ENCODE results near the gene ENTPD2.
"Not testable (repeated sequence)": the region's sequence is repeated elsewhere in the genome, so short reads cannot be mapped to it uniquely, and the experiment has no call there.

ENTPD2 gene

DNA sequence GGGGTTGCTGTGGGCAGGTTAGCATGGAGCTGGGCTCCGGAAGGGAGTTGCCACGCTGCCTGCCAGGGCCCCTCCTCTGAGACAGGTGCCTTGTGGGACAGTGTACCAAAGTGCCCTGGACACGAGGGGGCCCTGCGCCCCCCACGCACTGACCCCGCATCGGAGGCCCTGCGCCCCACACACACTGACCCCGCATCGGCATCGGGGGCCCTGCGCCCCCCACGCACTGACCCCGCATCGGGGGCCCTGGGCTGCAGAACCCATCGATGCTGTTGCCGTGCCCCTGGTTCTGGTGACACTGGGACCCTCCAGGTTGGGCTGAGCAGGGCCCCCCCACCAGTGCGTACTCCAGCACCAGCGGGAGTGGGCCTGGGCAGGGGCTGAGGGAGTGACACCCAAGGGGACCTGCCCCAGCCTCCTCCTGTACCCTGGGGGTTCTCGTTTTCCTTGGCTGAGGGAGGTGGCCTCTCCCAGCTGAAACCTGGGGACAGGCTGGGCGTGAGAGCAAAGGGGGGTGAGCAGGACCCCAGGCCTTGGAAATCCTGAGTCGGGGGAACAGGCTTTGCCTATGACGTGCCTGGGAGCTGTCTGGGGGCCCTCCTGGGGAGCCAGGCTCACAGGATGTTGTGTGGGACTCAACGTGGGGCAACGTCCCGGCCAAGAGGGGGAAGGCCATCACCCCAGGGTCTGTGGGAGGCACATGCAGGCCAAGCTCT, 9.6 kb upstream of the ENTPD2 start:
- no peak for DNase-seq

DNA sequence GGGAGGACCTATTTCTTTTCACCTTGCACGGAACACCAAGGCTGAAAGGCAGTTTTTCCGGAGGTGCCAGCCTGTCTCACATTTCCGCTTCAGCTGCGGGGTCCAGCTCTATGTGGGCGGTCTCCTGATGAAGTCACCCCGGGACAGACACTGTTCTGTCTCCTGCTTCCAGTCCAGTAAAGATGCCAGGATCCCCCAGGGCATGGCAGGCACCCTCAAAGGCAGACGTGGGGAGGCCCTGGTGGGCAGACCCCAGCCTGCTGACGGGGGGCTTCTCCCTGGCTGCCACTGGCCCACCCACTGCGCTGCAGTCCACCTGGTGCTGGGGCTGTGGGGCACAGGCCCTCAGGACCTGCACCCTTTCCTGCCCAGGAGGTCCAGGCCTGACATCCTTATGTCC, 8.9 kb upstream of the ENTPD2 start:
- not testable (repeated sequence) for DNase-seq

DNA sequence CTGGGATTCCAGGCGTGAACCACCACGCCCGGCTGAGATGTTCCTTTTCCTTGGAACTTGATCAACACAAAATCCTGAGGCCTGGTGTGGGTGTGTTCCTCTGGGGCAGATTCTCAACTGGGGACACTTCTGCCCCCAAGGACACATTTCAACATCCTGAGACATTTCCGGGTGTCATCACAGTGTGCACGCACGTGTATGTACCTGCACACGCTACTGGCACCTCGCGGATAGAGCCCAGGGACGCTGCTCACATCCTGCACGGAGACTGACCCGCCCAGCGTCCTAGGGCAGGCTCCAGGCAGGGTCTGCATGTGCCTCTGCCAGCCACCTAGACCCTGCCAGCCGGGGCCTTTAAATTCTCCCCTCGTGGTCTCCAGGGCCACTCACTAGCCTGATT, 8.5 kb upstream of the ENTPD2 start:
- DNase-seq: no peak

DNA sequence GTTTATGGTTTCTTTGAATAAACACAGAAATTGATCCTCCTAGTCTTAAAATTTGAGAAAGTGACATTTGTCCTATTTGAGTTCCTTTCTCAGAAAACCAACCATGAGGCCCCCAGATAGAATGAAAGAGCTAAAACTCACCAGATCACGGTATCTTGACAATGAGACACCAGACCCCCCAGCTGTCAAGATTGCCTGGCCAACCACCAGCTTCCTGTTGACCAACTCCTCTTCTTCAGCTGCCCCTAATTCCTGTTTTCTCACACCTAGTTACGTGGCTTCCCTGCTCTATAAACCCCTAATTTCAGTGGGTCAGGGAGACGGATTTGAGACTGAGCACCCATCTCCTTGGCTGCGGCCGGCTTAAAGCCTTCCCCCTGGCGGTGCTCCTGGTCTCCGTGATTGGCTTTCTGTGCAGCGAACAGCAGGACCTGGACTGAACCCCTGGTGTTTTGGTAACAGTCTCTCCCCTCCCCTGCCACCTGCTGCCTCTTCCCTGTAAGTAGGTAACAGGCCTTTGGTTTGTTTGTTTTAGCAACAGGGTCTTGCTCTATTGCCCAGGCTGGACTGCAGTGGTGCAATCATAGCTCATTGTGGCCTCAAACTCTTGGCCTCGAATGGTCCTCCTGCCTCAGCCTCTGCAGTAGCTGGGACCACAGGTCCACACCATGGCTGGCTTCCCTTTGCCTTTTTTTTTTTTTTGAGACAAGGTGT, 4.8 kb upstream of the ENTPD2 start:
- peak; percentile 56 for DNase-seq

DNA sequence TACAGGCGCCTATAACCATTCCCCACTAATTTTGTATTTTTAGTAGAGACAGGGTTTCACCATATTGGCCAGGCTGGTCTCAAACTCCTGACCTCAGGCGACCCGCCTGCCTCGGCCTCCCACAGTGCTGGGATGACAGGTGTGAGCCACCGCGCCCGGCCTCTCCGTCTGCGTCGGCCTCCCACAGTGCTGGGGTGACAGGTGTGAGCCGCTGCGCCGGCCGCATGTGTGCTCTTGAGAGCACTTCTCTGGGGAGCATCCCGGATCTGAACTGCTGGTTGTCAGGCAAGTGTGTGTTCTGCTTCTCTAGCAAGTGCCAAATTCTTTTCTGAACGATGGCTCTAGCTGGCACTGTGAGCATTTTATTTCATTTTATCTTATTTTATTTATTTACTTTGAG, 3.7 kb upstream of the ENTPD2 start:
- DNase-seq: peak; percentile 88

DNA sequence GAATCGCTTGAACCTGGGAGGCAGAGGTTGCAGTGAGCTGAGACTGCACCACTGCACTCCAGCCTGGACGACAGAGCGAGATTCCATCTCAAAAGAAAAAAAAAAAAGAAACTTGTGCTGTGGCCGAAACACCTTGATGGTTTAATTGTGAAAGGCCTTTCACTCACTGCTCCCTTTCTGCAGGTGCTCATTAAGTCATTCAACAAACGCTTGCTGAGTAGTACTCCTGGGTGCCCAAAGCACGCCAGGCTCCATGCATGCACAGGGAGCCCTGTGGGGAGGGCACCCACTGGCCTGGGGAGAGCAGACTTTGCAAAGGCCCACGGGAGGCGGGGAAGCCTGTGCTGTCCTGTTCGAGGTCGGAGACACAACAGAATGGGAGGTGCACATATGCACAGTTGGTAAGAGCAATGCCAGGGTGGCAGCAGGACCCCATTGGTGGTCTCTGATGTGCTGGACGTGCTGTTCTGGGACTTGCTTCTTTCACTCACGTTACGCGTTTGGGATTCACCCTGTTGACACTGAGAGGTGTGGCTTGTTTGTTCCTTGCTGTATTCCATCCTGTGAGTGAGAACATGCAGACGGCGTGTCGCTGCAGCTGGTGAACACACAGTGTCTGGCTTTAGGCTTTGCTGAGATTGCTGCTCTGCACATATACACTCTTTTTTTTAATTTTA, 3.0 kb upstream of the ENTPD2 start:
- DNase-seq: peak; percentile 82

DNA sequence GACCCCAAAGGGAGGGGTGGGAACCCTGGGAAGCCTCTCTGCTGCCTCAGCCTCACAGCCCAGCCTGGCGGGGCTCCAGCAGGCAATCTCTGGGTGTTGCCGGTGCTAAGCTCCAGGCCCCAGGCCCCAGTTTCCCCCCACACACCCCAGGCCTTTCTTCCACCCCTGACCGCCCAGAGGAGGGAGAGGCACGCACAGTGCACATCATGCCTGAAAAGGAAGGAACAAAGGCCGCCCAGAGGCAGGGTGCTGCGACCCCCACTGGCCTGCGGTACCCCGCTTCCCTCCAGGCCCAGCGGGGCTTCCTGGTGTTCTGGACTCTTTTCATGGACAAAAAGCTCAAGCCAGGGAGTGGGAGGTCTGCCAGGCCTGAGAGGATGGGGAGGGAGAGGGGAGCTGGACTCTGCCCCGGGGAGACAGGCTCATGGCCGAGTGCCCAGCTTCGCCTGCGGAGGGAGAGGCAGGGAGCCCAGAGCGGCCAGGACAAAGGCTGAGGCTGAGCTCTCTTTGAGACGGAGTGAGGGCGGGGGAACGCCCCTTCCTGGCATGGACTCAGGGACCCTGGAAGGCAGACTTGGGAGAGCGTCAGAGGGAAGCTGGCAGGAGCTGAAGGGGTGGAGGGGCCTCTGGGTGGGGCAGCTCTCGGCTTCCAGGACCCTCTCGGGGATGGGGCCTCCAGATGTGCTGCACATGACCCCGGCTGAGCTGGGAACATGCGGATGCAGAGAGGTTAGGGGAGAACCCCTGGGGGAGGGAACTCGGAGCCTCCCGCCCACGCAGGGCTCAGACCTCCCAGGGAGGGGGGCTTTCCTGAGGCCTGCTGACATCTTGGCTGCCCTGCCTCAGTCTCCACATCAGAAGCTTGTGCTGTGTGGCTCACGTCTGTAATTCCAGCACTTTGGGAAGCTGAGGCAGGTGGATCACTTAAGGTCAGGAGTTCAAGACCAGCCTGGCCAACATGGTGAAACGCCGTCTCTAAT, 1.8 kb upstream of the ENTPD2 start:
- peak; percentile 79 for DNase-seq

DNA sequence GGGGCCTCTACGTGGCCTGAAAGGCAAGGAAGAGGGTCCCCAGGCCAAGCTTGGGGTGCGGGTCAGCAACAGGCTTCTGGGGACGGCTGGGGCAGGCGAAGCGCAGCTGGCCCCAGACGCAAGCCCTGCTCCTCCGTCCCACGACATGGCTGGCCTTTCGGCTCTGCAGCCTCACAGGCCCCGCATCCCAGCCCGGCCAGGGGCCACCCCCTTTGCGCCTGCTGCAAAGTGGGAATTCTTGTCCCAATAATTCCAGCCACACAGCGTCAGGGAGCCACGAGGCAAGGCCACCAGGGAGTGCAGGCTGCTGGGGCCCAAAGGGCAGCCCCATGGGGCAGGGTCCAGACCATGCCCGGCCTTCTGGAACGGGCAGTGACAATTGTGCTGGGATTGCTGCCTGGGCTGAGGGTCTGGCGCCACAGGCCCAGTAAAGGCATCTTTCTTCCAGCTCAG, 1.1 kb upstream of the ENTPD2 start:
- DNase-seq: peak; percentile 43

DNA sequence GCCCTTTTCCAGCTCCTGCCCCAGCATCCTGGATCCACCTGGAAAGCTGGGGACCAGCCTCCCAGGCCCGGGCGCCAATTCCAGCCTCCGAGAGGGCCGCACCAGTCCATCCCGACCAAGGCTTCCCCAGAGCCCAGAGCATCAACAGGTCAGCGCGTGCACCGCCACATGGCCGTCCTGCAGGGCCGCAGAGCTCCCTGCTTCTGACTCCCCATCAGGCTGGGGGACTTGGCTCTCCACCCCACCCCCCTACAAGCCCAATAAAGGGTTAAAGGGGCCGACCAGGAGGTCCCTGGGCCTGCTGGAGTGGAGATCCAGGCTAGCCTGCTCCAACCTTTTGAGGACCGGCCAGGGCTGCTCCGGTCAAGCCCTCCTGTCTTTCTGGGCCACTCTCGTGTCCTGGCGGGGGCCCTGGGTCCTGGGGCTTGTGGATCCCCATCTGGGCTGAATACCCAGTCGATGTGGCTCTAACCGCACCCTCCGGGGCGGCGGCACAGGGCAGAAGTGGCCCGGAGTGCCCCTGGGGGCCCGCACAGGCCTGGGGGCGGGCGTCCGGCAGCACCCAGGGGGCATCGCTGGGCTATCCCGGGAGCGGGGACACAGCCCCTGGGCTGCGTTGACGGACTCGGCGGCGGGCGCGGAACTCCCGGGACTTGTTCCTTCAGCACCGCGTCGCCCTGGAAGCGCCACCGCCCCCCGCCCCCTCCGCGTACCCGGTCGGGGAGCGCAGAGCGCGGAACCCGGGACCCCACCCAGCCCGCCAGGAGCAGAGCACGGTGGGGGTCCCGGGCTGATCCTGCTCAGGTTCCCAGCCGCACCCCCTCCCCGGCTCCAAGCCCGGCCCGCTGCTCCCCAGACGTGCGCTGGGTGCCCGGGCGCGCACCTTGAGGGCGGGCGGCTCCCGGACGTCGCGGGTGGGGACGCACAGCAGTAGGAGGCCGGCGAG, 590 bp downstream of the ENTPD2 start:
- DNase-seq: no peak

DNA sequence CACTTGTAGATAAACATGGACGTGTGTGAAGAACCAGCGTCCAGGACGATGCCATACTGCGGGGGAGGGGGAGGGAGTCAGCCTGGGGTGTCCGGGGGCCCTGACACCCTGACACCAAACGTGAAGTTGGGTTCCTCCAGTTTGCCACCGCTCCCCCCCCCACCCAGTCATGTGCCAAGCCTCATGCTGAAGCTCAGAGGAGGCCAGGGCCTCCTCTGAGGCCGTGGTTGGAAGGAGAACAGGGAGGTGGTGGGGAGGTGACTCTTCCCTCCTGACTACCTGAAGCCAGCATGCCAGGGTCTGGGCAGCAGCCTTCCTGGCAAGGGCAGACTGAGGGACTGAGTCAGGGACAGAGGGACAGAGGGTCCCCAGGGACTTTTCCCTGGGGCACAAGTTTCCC, 1.6 kb downstream of the ENTPD2 start:
- no peak for DNase-seq

DNA sequence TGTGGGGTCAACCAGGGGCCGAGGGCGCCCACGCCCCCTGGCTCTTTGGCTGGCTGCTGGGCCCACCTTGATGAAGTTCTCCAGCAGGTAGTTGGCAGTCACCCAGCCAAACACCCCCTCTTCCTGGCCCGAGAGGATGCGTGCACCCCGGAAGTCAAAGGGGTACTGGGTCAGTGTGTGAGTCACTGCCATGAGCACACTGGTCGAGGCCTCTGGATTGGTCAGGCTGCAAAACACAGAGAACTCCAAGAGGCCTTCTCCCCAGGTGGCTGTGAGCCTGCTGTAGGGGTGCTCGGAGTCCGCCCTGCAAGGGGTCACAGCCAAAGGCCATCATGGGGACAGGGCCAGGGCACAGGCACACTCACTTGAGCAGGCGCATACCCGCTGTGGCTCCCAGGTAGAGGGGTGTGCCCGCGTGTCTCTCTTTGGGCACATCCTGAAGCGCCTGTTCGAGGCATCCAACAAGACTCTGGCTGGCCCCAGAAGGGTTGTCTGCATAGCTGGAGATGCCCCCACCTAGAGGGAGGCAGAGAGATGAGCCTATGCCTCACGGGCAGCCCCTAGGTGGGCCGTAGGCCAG, 2.6 kb downstream of the ENTPD2 start:
- DNase-seq: no peak

DNA sequence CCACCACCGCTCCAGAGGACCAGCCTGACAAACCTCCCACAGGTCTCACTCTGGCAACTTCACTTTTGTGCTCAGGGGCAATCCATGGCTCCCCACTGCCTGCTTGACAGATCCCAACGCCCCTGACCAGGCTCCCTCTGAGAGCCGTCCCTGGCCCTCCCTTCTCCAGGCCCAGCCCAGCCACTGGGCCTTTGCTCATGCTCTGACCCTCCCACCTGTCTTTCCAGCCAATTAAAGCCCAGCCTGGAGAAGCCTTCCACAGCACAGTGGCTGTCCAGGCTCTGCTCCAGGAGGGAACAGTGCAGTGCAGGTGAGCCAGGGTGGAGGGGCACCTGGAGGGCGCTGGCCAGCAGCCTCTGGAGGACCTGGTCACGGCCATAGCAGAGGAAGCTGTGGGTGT, 3.3 kb downstream of the ENTPD2 start:
- no peak for DNase-seq

DNA sequence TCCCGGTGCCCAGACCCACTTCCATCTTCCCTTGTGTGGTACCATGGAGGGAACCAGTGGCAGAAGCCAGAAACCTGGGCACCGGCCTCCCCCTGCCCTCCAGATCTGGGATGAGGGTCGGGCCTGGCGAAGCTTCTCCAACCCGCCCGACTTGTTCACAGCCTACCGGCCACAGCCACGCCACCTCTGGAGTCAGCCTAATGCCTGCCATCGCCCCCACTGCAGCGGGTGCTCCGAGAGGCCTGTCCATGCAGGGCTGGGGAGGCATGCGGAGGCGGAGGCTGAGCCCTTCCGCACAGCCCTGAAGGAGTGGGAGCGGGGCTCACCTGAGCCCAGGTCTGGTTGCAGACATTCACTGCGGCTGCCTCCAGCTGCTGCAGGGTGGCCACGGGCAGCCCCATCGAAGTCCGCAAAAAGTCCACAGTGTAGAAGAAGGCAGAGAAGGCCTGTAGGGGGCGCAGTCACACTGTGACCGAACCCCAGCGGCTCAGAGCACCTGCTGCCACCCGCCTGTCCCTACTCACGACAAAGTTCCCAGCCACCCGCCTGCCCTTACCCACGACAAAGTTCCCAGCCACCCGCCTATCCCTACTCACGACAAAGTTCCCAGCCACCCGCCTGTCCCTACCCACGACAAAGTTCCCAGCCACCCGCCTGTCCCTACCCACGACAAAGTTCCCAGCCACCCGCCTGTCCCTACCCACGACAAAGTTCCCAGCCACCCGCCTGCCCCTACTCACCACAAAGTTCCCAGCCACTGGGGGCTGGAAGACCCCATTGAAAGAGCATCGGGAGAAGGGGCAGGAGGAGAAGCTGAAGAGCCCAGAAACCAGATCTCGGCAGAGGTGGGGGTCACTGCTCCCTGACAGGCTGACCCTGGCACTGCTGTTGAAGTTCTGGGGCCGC, 4.1 kb downstream of the ENTPD2 start:
- DNase-seq: peak; percentile 69

DNA sequence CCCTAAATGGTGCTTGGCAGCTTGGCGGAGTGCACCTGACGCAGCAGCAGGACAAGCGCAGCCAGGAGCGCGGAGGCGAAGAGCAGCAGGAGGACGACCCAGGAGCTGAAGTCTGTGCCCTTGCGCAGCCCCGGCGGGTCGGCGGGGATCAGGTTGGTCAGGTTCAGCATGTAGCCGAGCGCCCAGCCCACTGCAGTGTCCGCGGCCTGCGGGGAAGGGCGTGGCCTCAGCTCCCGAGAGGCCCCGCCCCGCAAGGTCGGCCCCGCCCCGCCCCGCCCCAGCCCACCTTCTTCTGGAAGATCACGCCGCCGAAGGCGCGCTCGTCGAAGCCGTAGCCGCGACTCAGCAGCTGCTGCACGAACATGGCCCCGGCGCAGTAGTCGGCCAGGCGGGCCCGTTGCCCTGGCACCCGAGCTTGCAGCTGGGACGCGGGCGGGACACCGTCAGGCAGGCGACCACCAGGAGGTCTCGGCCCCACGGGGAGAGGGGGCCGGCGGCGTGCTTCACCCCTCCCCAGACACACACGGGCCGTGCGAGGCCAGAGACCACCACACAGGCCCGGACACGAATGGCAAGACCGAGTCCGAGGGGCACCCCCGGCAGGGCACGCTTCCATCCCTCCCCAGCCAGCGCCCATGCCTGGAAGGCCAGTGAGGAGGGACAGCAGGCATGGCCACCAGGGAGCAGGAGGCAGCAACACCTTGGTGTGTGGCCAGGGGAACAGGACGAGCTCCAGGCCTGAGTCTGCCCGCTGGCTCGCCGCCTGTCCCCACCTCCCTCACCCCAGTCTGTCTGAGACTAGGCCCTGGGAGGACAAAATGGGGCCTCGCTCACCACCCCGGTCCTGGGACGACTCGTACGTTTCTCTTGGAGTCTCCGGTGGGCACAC, 5.0 kb downstream of the ENTPD2 start:
- DNase-seq: no peak

DNA sequence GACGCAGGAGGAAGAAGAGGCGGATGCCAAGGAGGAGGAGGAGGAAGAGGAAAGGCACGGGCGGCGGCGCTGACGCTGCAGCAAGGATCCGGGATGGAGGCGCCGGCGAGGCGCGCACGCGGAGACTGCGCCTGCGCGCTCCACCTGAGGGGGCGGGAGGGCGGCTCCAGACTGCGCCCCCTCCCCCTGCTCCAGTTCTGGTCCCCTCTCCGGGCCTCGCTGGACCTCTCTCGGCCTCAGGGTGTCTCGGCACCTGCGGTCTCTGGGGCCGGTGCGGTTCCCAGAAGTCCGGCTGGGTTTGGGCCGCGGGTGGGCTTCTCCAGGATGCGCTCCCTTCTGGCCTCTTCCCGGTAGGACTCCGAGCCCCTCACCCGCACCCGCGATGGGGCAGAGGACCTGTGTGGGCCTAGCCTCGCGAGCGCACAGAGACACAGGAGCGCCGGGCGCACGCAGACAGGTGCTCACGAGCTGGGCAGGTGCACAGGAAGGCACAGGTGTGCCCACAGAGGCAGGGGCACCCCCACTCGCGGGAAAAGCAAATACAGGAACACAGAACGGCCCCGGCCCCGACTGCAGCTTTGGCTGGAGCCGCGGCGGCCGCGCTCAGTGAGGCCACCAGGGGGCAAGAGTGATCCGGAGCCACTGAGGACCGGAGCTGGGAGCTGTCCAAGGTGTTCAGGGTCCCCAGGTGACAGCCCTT, 7.6 kb downstream of the ENTPD2 start, which contains the start of gene NPDC1:
Gene NPDC1, minus strand, starts transcription at position 90 of the 700 bp plus-strand sequence. CDS start 188 bp downstream, outside the sequence.
- DNase-seq: peak; percentile 84

DNA sequence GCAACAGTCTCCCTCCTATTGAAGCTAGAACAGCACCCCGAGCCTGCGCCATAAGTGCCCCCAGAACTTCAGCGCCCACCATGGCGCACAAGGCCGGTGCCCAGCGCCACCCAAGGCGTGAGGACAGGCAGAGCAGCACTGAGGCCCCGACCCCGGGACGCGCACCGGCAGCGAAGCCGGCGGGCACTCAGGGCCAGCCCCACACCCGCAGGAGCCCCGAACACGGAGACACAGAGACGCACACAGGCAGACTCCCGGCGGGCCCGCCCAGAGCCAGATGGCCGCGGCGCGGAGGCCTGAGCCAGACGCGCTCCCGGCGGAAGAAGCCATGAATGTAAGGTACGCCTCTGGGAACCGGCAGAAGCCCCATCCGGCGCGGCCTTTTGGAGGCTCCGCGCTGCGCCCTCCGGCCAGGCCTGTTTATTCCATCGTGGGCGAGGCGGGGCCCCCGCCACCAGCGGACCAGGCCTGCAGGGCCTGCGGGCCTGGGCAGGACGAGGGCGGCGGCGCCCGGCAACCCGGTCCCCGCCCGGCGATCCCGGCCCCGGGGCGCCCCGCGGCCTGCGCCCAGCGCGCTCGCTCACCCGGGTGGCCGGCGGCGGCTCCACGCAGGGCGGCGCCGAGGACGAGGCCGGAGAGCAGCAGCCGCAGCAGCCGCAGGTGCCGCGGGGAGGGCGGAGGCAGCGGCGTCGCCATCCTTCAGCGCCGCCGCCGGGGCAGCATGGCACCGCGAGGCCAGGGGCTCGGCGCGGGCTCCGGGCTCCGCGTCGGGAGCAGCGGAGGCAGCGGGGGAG, 8.4 kb downstream of the ENTPD2 start:
- peak; percentile 27 for DNase-seq

DNA sequence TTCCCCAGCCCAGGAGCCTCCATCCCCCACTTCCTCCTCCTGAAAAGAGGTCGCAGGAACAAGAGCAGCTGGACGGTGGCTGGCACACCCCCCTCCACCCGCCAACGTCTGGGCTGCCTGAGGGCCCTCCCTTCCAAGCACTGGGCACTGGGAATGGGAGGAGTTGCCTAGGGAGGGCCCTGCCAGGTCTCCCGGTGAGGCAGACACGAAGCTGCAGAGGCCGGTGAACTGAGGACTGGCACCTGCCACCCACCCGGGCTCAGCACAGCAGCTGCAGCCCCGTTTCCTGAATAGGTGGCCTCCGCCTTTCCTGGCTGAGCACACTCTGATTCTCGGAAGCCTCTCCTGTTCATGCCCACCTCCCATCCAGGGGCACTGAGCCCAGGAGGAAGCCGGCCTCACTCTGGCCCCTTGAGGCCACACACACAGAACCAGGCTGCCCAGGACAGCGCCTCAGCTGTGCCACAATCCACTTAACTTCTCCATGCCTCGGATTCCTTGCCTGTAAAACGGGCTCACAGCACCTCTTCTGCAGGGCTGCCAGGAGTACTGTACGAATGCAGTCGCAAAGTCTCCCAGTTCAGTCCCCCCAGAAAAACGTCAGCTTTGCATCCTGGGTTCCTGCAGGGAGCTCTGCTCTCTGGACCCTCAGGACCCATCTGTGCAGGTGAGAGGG, 9.2 kb downstream of the ENTPD2 start:
- peak; percentile 86 for DNase-seq

Data from NCI-H345 (cell line).